ENCODE data around the gene NLRP3.

NLRP3 gene

DNA sequence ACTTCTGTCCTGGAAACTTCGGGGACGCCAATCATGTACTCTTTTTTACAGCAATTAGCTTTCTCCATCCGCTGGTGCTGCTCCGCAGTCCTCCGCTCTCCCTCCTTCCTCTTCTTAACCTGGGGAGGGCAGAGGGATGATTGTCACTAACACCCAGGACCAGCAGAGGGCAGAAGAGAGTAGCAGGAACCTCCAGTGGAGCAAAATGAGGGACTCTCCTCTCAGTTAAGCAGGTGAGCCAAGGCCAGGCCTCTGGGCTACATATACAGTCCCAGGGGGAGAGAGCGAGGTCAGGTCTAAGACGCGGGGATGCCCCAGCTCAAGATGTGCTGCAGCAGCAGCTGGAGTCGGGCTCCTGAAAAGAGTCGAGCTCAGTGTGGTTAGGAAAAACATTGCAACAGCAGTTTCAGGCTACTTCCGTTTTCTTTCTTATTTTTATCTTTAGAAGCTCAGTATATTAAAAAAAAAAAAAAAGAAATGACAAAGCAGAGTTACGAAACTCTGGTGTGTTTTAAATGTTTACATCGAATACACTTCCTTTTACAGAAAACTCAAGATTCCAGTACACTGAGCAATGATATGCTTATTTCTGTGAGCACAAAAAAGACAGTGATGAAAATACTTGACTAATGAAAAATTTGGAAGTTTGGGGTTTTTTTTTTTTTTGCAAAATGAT is 25.7 kb upstream of the NLRP3 start:
- in situ Hi-C loops (cut with HindIII; ENCODE audit: low sequenced_read_pairs), result loop anchor here (10.0 kb wide), 1 partner anchor 185 kb away; no protein-coding TSS in a partner anchor

- in situ Hi-C loops (cut with HindIII; ENCODE audit: low sequenced_read_pairs), result loop anchor here (10.0 kb wide), 1 partner anchor 184 kb away; no protein-coding TSS in a partner anchor
Measured at GRCh38 chr1:247390996-247391395, 25.0 kb upstream of the NLRP3 start.

- in situ Hi-C loops (cut with HindIII; ENCODE audit: low sequenced_read_pairs), result loop anchor here (10.0 kb wide), 1 partner anchor 183 kb away; no protein-coding TSS in a partner anchor
Measured at GRCh38 chr1:247392088-247392487, 23.9 kb upstream of the NLRP3 start.

DNA sequence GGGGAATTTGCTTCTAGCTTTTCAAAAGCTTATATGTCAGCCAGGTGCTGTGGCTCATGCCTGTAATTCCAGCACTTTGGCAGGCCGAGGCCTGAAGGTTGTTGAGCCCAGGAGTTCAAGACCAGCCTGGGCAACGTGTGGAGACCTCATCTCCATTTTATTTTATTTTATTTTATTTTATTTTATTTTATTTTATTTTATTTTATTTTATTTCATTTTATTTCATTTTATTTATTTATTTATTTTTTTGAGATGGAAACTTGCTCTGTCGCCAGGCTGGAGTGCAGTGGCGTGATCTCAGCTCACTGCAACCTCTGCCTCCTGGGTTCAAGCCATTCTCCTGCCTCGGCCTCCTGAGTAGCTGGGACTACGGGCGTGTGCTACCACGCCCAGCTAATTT is 20.9 kb upstream of the NLRP3 start:
- in situ Hi-C loops (cut with HindIII; ENCODE audit: low sequenced_read_pairs), result loop anchor here (10.0 kb wide), 1 partner anchor 180 kb away; no protein-coding TSS in a partner anchor

DNA sequence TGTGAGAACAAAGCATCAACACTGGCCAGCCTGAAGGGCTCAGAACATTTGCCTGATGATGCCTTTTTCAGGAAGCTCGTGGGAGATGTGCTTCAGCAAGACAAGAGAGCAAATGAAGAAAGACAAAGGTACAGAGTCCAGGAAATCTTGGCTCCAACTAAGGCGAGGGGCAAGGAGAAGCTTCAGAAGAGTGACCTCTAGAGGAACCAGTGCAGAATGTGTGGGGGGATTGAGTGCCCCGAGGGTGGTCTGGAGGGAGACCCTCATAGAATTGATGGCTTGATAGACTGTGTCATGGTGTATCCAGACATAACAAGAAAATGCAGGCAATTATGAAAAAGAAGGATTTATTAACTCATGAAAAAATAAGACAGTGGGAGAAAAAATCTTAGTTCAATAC is 15.3 kb upstream of the NLRP3 start:
- in situ Hi-C loops (cut with HindIII; ENCODE audit: low sequenced_read_pairs), result no loop called here

DNA sequence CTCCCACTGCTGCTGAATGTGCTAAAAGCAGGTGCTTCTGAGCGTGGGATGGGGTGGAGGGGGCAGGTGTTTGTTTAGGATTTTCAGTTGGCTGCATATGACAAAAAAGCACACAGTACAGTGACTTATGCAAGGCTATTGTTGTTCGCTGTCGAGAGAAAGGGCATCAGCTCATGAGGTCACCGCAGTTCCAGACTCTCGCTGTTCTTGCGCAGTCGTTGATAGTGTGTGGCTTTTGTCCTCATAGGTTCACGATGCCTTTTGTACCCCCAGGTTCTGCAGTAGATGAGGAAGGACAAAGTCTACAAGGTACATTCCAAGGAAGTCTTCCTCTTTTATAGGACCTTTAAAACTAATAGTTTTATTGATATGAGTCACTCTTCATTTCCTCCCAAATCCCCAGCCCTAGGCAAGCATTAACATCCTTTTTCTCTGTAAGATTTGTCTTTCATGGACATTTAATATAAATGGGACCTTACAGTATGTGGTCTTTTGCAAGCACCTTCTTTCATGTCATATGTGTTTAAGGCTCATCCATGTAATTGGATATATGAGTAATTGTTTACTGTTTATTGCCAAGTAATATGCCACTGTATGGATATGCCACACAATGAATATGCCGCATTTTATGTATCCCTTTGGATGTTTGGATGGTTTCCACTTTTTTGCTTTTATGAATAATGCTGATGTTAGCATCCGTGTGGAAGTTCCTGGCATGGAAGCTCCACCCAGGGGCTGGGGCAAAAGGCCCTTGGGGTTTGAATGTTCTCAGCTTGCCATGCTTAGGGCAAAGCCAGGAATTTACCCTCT is 14.5 kb upstream of the NLRP3 start:
- in situ Hi-C loops (cut with HindIII; ENCODE audit: low sequenced_read_pairs), result no loop called here

DNA sequence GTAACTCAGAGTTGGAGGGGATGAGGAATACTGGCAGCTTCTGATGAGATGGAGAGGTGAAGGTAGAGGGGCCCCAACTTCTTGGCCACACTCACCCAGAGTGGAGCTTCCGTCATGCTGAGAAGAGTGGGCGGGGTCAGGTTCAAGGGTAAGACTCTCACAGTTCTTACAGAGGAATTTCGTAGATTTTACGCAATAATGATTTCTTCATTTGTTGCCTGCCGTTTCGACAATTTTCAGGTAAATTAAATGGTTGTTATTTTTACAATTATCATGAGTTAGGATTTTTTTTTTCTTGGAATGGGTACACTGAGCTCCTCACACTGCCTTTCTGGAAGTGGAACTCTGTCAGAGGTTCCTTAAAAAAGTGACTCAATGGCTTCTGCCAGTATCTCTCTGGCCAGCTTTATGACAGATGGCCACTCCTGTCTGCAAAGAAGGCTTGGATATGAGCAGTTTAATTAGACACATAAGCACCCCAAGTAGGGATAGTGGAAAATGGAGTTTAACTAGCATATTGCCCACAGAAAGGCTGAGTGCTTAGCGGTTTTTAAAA is 13.8 kb upstream of the NLRP3 start:
- in situ Hi-C loops (cut with HindIII; ENCODE audit: low sequenced_read_pairs), result no loop called here

DNA sequence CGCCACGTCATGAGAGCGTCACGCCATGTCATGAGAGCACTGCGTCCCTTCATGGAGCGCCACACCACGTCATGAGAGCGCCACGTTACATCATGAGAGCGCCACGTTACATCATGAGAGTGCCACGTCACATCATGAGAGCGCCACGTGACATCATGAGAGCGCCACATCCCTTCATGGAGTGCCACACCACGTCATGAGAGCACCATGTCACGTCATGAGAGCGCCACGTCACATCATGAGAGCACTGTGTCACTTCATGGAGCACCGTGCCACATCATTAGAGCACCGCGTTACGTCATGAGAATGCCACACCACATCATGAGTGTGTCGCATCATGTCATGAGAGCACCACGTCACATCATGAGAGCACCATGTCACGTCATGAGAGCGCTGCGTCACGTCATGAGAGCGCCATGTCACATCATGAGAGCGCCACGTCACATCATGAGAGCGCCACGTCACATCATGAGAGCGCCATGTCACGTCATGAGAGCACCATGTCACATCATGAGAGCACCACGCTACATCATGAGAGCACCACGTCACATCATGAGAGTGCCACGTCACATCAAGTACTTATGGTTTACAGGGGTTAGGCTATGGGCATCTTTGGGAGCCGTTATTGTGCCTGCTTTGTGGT is 9.8 kb upstream of the NLRP3 start:
- in situ Hi-C loops (cut with HindIII; ENCODE audit: low sequenced_read_pairs), result no loop called here

- in situ Hi-C loops (cut with HindIII; ENCODE audit: low sequenced_read_pairs), result no loop called here
Measured at GRCh38 chr1:247407180-247407616, 8.8 kb upstream of the NLRP3 start.

- in situ Hi-C loops (cut with HindIII; ENCODE audit: low sequenced_read_pairs), result no loop called here
Measured at GRCh38 chr1:247408100-247408499, 7.9 kb upstream of the NLRP3 start.

GRCh38 chr1:247409869-247410544 is 6.0 kb upstream of the NLRP3 start:
- in situ Hi-C loops (cut with HindIII; ENCODE audit: low sequenced_read_pairs), result no loop called here

DNA sequence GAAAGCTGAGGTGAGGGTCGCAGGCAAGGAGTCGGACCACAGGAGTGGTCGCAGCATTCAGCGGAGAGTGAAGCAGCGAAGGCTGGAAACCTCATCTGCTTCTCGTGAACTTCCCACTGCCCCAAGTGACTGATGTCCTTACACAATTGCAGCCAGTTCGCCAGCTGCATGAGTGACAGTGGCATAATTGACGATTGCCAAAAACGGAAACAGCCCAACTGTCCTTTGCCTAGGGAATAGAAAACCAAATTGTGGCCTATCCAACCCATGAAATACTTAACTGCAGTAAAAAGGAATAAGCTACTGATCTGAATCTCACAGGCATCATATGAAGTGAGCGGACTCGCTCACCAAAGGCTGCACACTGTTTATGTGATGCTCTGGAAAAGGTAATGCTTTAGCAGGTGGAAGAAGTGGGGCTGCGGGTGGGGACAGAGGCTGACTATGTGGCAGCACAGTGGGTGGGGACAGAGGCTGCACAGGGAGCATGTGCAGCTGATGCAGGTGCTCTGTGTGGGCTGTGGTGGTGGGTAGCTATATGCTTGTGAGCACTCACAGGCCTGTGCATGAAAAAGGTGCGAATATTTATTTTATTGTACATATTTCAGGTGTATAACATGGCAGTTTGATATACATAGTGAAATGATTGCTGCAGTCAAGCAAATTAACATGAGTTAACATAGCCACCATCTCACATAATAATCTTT is 4.2 kb upstream of the NLRP3 start:
- in situ Hi-C loops (cut with HindIII; ENCODE audit: low sequenced_read_pairs), result no loop called here

GRCh38 chr1:247417831-247418230 is 1.9 kb downstream of the NLRP3 start:
- in situ Hi-C loops (cut with HindIII; ENCODE audit: low sequenced_read_pairs), result no loop called here

GRCh38 chr1:247419336-247419735 is 3.4 kb downstream of the NLRP3 start:
- in situ Hi-C loops (cut with HindIII; ENCODE audit: low sequenced_read_pairs), result no loop called here

- in situ Hi-C loops (cut with HindIII; ENCODE audit: low sequenced_read_pairs), result no loop called here
Measured at GRCh38 chr1:247421074-247421473, 5.1 kb downstream of the NLRP3 start.

DNA sequence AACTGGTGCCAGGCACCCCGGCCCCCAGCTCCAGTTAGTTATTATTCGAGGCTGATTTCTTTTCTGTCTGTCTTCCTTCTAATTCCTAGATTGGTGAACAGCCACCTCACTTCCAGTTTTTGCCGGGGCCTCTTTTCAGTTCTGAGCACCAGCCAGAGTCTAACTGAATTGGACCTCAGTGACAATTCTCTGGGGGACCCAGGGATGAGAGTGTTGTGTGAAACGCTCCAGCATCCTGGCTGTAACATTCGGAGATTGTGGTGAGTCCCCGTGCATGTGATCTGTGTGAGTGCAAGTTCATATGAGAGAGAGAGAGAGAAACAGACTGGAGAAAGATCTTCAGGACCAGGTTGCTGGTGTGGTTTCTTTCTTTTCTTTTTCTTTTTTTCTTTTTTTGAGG is 13.5 kb downstream of the NLRP3 start:
- in situ Hi-C loops (cut with HindIII; ENCODE audit: low sequenced_read_pairs), result no loop called here

DNA sequence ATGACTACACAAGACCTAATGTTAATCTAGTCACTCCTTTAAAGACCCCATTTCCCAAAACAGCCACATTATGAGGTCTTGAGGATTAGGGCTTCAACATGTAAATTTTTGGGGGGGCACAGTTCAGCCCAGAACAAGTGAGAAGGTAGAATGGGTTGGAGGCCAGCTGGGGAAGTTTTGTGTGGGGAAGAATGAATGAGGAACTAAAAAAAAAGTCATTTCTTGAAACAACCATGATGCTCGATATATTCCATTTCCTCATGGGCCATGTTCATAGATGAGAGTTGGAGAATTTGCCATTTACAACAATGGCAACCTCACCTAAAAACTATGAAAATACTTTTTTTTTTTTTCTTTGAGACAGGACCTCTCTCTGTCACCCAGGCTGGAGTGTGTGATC is 14.5 kb downstream of the NLRP3 start:
- in situ Hi-C loops (cut with HindIII; ENCODE audit: low sequenced_read_pairs), result no loop called here

GRCh38 chr1:247431643-247432042 is 15.7 kb downstream of the NLRP3 start:
- in situ Hi-C loops (cut with HindIII; ENCODE audit: low sequenced_read_pairs), result no loop called here

- in situ Hi-C loops (cut with HindIII; ENCODE audit: low sequenced_read_pairs), result no loop called here
Measured at GRCh38 chr1:247434005-247434404, 18.0 kb downstream of the NLRP3 start.

All from endothelial cell of hepatic sinusoid (primary cell).